A549 treated with dexamethasone at 1 μM for 4 hours (cell line): ENCODE results near the gene MOAP1. TPM values are rescaled to one million over a fixed set of nuclear protein-coding genes. Genes with fewer than 3 reads are reported as not detected.

ENCODE experiments used
- total RNA-seq: library from RNA; stranded (reverse); fragments of 200-300 nt; extraction: Qiagen RNA extraction; gene quantifications from 5 replicates; pipeline ENCODE4 v1.2.3, GENCODE V29; 2022

The MOAP1 gene, protein sequence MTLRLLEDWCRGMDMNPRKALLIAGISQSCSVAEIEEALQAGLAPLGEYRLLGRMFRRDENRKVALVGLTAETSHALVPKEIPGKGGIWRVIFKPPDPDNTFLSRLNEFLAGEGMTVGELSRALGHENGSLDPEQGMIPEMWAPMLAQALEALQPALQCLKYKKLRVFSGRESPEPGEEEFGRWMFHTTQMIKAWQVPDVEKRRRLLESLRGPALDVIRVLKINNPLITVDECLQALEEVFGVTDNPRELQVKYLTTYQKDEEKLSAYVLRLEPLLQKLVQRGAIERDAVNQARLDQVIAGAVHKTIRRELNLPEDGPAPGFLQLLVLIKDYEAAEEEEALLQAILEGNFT
- total RNA-seq: 9.8 to 13.7 TPM (median 12.8 TPM) in 5 replicates

DNA sequence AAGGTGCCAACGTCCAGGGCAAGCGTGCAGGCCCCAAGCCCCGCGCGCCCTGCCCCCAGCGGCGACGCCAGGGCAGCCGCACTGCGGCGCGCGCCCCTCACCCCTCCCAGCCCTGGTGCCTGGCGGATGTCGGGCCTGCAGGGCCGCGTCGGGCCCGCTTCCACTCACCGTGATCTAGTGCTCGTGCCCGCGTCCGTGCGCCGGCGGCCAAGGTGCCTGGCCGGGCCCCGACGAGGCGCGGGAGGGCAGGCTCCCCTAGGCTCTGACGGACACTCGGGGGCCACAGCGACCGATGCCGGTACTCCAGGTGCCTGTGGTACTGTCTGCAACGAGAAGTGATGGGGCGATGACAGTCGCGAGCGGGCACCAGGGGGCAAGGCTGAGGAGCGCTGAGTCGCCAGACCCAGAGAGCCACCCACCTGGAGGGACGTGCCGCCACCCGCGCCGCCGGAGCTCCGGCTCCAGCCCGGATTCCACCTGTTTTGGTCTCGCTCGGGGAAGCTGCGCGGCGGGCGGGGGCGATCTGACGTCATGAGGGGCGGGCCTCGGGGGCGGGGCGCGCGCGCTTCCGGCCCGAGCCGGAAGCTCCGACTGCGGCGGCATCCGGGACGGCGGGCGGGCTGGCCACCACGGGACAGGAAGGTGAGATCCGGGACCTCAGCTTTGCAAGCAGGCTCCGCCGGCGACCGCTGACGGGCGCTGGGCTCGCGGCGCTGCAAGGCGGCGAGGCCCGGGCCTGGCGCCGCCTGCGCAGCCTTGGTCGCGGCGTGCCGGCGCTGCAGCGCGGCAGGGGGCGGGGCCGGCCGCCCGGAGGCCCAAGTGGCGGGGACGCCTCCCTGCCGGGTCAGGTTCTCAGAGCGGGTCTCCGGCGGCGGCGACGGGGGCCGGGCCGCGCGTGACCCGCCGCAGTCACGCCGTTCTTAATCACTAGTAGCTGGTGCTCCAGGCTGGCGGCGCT, at the start of gene MOAP1, which contains the start of gene LYSET:
Gene MOAP1, minus strand, starts transcription at position 507 of the 958 bp plus-strand sequence. CDS start 655 bp downstream, outside the sequence.
Gene LYSET, plus strand, starts transcription at position 927 of the 958 bp plus-strand sequence. CDS start 89 bp downstream, outside the sequence.

DNA sequence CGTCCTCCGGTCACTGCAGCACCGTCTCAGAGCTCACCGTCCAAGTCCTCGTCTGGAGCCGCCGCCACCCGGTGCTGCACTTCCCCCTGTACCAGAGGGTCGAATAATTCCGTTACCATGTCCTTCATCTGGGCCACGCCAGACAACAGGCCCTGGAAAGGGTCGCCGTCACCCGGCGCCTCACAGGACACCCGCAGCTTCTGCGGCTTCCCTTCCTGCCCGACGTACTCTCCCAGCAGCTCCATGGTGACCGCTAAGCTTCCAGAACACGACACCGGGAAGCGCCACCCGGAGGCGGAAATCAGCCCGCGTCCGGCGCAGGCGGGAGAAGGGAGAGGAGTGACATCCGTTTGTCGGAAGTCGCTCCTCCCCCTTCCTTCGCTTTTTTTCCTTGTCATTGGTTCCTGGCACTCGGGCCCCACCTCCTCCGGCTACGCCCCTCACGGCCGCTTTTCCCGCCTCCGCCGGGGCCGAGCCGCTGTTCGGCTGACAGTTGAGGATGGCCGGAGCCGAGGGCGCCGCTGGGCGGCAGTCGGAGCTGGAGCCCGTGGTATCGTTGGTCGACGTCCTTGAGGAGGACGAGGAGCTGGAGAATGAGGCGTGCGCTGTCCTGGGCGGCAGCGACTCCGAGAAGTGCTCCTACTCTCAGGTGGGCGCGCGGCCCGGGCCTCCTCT, 22.2 kb upstream of the MOAP1 start, which contains the start of the genes GON7 and UBR7:
Gene GON7, minus strand, starts transcription at position 273 of the 675 bp plus-strand sequence. Its CDS starts 28 bp downstream, at position 245.
Gene UBR7, plus strand, starts transcription at position 464 of the 675 bp plus-strand sequence. Its CDS starts 36 bp downstream, at position 500.

Other genes starting within 250 kb of the MOAP1 start
- 48.4 to 66.8 TPM (median 65.1 TPM) in 5 replicates for gene ITPK1, start 69.0 kb downstream of the MOAP1 start, total RNA-seq
- gene LYSET, start 420 bp upstream of the MOAP1 start, total RNA-seq: 30.1 to 33.6 TPM (median 32.6 TPM) in 5 replicates
- gene GON7, start 22.2 kb upstream of the MOAP1 start, total RNA-seq: 13.1 to 17.3 TPM (median 14.4 TPM) in 5 replicates
- 24.0 to 27.4 TPM (median 25.9 TPM) in 5 replicates for gene UBR7, start 22.4 kb upstream of the MOAP1 start, total RNA-seq
- gene BTBD7, start 148.1 kb upstream of the MOAP1 start, total RNA-seq: 9.7 to 16.2 TPM (median 14.3 TPM) in 5 replicates
- gene COX8C, start 162.3 kb upstream of the MOAP1 start, total RNA-seq: not detected in 5 replicates
- gene UNC79, start 246.0 kb upstream of the MOAP1 start, total RNA-seq: 0.01 to 0.04 TPM (median 0.02 TPM) in 3 of 5 replicates, not detected in the others